ENCODE data around the gene RMC1.

Gene RMC1

DNA sequence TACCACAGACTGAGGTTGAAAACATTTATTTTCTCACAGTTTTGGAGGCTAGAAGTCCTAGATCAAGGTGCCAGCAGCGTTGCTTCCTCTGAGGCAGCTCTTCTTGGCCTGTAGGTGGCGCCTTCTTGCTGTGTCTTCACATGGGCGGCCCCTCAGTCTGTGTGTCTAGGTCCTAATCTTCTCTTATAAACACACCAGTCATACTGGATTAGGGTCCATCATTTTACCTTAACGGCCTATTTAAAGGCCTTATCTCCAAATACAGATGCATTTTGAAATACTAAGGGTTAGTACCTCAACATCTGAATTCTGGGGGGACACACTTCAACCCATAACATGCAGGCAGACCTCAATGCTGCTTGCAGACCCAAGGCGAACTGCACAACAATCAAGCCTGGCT, 4.4 kb upstream of the RMC1 start:
- H3K4me3 ChIP-seq (ENCODE audit: control insufficient read depth, low read depth, low read length) = no peak overlapping the region
- TF ChIP-seq, protein P1, sequence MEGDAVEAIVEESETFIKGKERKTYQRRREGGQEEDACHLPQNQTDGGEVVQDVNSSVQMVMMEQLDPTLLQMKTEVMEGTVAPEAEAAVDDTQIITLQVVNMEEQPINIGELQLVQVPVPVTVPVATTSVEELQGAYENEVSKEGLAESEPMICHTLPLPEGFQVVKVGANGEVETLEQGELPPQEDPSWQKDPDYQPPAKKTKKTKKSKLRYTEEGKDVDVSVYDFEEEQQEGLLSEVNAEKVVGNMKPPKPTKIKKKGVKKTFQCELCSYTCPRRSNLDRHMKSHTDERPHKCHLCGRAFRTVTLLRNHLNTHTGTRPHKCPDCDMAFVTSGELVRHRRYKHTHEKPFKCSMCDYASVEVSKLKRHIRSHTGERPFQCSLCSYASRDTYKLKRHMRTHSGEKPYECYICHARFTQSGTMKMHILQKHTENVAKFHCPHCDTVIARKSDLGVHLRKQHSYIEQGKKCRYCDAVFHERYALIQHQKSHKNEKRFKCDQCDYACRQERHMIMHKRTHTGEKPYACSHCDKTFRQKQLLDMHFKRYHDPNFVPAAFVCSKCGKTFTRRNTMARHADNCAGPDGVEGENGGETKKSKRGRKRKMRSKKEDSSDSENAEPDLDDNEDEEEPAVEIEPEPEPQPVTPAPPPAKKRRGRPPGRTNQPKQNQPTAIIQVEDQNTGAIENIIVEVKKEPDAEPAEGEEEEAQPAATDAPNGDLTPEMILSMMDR (IDR thresholded peaks at IDR 0.05; ENCODE audit: control insufficient read depth, insufficient read depth, low read depth, low read length, missing control alignments) = peak; percentile 93

DNA sequence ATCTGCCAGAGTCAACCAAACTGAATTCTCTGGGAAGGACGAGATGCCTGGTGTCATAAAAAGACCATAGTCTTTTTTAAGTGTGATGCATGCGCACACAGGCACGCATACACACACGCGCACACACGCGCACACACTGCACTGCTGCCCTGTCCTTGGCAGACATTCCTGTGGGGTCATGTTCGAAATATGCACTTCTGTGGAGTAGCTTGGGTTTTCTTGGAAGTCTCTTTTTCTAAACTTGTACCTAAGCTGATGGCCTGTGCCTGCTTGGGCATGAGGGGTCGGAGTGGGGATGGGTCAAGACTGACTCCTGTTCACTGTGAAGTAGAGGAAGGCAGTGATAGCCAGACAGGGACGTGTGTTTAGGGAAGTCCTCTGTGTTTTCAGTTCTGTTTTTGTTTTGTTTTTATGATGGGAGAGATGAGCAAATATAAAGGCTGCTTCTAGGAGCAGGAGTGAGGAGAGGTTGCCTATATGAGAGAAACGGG, 4.0 kb upstream of the RMC1 start:
- TF ChIP-seq, protein P1 (IDR thresholded peaks at IDR 0.05; ENCODE audit: control insufficient read depth, insufficient read depth, low read depth, low read length, missing control alignments) = no peak
- no peak for DNase-seq (ENCODE audit: low read depth)
- no peak overlapping the region for H3K4me3 ChIP-seq (ENCODE audit: control insufficient read depth, low read depth, low read length)

More for the DNA sequence above, 4.4 kb upstream of the RMC1 start:
- peak; percentile 41 for DNase-seq (ENCODE audit: low read depth)

DNA sequence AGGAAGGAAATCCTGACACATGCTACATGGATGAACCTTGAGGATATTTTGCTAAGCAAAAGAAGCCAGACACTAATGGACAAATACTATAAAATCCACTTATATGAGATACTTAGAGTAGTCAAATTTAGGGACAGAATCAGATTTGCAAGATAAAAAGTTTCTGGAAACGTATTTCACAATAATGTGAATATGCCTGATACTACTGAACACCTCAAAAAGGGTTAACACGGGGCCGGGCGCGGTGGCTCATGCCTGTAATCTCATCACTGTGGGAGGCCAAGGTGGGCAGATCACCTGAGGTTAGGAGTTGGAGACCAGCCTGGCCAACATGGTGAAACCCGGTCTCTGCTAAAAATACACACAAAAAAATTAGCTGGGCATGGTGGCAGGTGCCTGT, 1.7 kb upstream of the RMC1 start:
- no peak overlapping the region for H3K4me3 ChIP-seq (ENCODE audit: control insufficient read depth, low read depth, low read length)
- no peak for DNase-seq (ENCODE audit: low read depth)
- TF ChIP-seq, protein P1 (IDR thresholded peaks at IDR 0.05; ENCODE audit: control insufficient read depth, insufficient read depth, low read depth, low read length, missing control alignments) = no peak

DNA sequence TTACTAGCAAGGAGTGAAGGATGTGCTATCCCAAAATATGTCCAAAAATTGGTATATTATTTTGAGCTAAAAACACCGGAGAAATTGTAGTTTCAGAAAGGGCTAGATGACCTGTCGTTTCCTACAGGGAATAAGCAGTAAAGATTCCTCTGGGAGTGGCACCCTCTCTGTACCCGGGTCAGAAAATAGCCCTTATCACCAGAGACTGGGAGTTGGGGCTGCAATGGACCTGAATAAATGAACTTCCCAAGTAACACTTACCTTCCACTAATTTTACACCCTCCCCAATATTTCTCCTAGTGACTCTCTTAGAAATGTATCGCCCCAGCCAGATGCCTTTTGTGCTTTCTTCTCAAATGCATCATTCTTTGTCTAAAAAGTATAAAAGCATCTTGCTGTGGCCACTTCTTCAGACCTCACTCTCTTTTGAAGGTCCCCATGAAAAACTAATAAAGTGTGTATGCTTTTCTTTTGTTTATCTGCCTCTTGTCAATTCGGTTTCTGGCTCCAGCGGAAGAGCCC, 734 bp upstream of the RMC1 start:
- TF ChIP-seq, protein P1 (IDR thresholded peaks at IDR 0.05; ENCODE audit: control insufficient read depth, insufficient read depth, low read depth, low read length, missing control alignments) = no peak
- H3K4me3 ChIP-seq (ENCODE audit: control insufficient read depth, low read depth, low read length) = peak overlapping the region; percentile 71
- DNase-seq (ENCODE audit: low read depth) = no peak

DNA sequence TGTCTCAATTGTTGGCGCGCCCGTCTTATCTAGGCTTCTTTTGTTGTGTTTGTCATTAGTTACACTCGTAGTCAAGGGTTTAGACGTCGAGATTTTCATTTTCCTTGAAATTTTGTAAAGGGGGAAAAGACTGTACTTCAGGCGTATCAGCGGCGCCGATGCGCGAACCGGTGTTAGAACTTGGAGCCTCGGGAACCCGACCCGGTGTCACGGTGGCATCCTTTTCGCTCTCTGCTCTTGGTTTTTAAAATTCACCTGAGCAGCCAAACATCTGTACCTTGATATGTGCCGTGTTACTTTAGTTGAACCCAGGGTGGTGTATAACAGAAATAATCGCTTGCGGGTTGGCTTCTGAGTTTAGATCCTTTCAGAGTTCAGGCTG, 643 bp downstream of the RMC1 start:
- peak overlapping the region; percentile 68 for H3K4me3 ChIP-seq (ENCODE audit: control insufficient read depth, low read depth, low read length)
- no peak for DNase-seq (ENCODE audit: low read depth)

DNA sequence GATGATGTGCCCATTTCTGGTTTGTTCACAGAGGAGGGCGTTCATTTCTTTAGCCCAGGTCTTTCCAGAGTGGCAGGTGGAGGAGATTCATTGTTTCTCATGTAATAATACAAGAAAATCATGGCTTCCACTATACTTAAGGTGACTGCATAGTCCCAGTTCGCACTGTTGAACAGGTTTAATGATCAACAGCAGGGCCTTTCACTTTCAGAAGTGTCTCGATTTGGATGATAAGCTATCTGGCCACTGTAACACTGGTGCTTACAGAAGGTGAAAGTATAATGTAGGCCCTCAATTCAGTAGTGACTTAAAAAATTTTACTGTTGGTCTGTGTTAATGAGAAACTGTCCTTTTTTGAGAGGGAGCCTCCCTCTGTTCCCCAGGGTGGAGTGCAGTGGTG, 1.4 kb downstream of the RMC1 start:
- DNase-seq (ENCODE audit: low read depth) = no peak
- H3K4me3 ChIP-seq (ENCODE audit: control insufficient read depth, low read depth, low read length) = no peak overlapping the region
- TF ChIP-seq, protein P1 (IDR thresholded peaks at IDR 0.05; ENCODE audit: control insufficient read depth, insufficient read depth, low read depth, low read length, missing control alignments) = no peak

More for the DNA sequence above, 643 bp downstream of the RMC1 start:
- TF ChIP-seq, protein P1 (IDR thresholded peaks at IDR 0.05; ENCODE audit: control insufficient read depth, insufficient read depth, low read depth, low read length, missing control alignments) = no peak

Measured in AG09309 (cell line).